GM23248 (cell line): Measurements from ENCODE around the gene SOX10.

Source experiments
- EZH2 ChIP-seq: fragments of 200-600 bp; sonication (generic); IDR thresholded peaks from 2 replicates; pipeline ENCODE4 v1.6.1; 2018; ENCODE audit warnings: antibody characterized with exemption, mild to moderate bottlenecking; ENCODE audit not compliant: insufficient read depth, poor library complexity, severe bottlenecking
- EZH2phosphoT487 ChIP-seq: fragments of 200-600 bp; sonication (generic); IDR thresholded peaks from 2 replicates; pipeline ENCODE4 v1.6.1; 2018; ENCODE audit warnings: antibody characterized with exemption, moderate library complexity, mild to moderate bottlenecking, low read depth; ENCODE audit not compliant: insufficient read depth

- TF ChIP-seq EZH2 (no peak), EZH2phosphoT487 (no peak)
Observed at GRCh38 chr22:38018938-38019827, 34.8 kb upstream of the SOX10 start.
